Mucosa of descending colon (tissue), 3 donors: ENCODE measurements around the gene ARL13B. TPM values are rescaled to one million over a fixed set of nuclear protein-coding genes. Genes with fewer than 3 reads are reported as not detected.
A peak's percentile ranks its signal among the peaks of the same experiment; 100 is the strongest.
"Not testable (repeated sequence)": the region's sequence is repeated elsewhere in the genome, so short reads cannot be mapped to it uniquely, and the experiment has no call there.

Source experiments
- ATAC-seq: fragments of 200-7000 bp; cut with Tn5 transposase; one replicate; pipeline ENCODE4 v1.9.1; 2020; ENCODE audit warnings: mild to moderate bottlenecking, moderate library complexity
- DNase-seq, 3 donors: peaks; one replicate each; pipeline ENCODE4 v3.0.0-alpha.2; 2020
- H3K36me3 ChIP-seq: fragments of 200-600 bp; one replicate; pipeline ENCODE4 v1.8.0; 2021; ENCODE audit warnings: low read depth, mild to moderate bottlenecking
- H3K4me1 ChIP-seq: fragments of 200-600 bp; one replicate; pipeline ENCODE4 v1.8.0; 2021; ENCODE audit warnings: low read depth, mild to moderate bottlenecking
- H3K4me3 ChIP-seq: fragments of 200-600 bp; one replicate; pipeline ENCODE4 v1.8.0; 2021; ENCODE audit warnings: mild to moderate bottlenecking
- H3K9me3 ChIP-seq: fragments of 200-600 bp; one replicate; pipeline ENCODE4 v1.8.0; 2021; ENCODE audit warnings: mild to moderate bottlenecking
- intact Hi-C, 2 donors: fragments of 100-400 bp; cut with DNase I in 1 of 2; cut with micrococcal nuclease in 1 of 2; formaldehyde crosslinking; loops; one replicate each; pipeline versions ENCODE4 v1.11.0 to v1.11.1; 2022; cut with DNase I, micrococcal nuclease
- total RNA-seq, 3 donors: library from RNA; stranded (reverse); fragmentation: NEBNext Ultra II Directional in 2 of 3; extraction: Animal tissue kit (Norgen Biotek cat#: 25700) in 2 of 3; gene quantifications; one replicate each; pipeline versions ENCODE4 v1.2.1 to v1.2.4, GENCODE V29; 2021 to 2023
- TF ChIP-seq, protein P1 (sequence below): fragments of 200-600 bp; IDR thresholded peaks from one replicate; pipeline ENCODE4 v1.8.0; 2022; ENCODE audit warnings: antibody characterized with exemption, mild to moderate bottlenecking
- donor health status: DM: no; HTN: no; CAD: no; lungs with moderate emphysema.
- donor health status: DM: no; HTN: no; CAD: no.
- donor health status: DM: no; HTN: yes; CAD: no.

ARL13B gene
- total RNA-seq, 3 donors from 2014 or later = 2.6 to 9.1 (median 4.1) TPM

DNA sequence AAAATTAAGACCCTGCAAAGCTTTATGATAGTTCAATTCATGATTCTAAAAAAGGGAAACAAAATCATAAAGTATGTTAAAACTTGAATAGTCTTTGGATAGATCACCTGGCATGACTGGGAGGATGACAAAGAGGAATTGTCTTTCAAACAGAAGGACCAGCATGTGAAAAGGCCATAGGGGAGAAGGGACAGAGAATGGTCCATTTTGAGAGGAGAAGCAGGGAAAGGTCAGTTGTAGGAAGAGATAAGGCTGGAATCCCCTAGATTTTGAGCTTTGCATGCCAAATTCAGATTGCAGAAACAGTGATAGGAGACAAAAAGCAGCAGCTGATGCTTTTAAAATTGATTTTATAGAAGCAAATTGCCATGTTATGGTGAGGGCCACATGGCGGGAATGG is 18.9 kb upstream of the ARL13B start:
- Histone ChIP-seq H3K9me3 (no peaks in the 10 kb centered on the region), H3K4me3 (no peak overlapping the region), H3K36me3 (no peaks in the 10 kb centered on the region), H3K4me1 (no peaks in the 10 kb centered on the region)
- ATAC-seq (no peak), DNase-seq (no peak)
- intact Hi-C loops = no loop called here
- TF ChIP-seq, protein P1, sequence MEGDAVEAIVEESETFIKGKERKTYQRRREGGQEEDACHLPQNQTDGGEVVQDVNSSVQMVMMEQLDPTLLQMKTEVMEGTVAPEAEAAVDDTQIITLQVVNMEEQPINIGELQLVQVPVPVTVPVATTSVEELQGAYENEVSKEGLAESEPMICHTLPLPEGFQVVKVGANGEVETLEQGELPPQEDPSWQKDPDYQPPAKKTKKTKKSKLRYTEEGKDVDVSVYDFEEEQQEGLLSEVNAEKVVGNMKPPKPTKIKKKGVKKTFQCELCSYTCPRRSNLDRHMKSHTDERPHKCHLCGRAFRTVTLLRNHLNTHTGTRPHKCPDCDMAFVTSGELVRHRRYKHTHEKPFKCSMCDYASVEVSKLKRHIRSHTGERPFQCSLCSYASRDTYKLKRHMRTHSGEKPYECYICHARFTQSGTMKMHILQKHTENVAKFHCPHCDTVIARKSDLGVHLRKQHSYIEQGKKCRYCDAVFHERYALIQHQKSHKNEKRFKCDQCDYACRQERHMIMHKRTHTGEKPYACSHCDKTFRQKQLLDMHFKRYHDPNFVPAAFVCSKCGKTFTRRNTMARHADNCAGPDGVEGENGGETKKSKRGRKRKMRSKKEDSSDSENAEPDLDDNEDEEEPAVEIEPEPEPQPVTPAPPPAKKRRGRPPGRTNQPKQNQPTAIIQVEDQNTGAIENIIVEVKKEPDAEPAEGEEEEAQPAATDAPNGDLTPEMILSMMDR = no peak

DNA sequence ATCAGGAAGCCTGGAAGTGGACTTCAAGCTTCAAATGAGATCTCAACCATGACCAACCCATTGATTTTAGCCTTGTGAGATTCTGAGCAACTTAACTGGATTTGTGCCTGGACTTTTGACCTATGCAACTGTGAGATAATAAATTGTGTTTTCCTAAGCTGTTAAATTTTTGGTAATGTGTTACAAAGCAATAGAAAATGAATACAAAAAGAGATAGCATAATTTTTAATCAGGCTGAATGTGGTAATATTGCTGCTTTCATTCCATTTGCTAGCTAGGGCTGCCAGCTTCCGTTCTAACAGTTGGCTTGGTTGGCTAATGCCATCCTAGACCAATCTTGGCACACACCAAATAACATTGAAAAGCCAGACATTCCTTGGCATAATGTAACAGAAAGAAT is 18.5 kb upstream of the ARL13B start:
- TF ChIP-seq, protein P1 = no peak
- Histone ChIP-seq H3K36me3 (no peaks in the 10 kb centered on the region), H3K4me3 (no peak overlapping the region), H3K9me3 (no peaks in the 10 kb centered on the region), H3K4me1 (no peaks in the 10 kb centered on the region)
- ATAC-seq = no peak
- intact Hi-C loops = no loop called here
- no peak for DNase-seq

DNA sequence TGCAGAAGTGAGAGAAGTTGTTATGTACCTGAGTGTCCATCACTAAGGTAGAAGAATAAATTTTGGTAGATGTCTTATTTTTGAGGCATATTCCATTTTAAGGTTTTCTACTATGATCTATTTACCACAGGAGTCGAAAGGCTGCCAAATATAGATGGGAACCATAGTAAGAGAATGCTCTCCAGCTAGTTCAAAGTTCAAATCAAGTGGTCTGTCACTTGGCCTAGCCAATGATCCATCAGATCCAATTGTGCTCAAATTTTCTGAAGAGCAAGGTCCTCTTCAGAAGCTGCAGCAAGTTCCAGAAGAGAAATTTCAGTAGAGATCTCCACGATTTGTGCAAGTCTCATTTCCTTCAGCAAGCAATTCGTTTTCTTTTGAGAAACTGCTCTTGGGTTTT is 17.2 kb upstream of the ARL13B start:
- TF ChIP-seq, protein P1 = no peak
- Histone ChIP-seq H3K36me3 (no peaks in the 10 kb centered on the region), H3K9me3 (no peaks in the 10 kb centered on the region), H3K4me3 (no peak overlapping the region), H3K4me1 (no peaks in the 10 kb centered on the region)
- no peak for DNase-seq
- no peak for ATAC-seq
- intact Hi-C loops = no loop called here

DNA sequence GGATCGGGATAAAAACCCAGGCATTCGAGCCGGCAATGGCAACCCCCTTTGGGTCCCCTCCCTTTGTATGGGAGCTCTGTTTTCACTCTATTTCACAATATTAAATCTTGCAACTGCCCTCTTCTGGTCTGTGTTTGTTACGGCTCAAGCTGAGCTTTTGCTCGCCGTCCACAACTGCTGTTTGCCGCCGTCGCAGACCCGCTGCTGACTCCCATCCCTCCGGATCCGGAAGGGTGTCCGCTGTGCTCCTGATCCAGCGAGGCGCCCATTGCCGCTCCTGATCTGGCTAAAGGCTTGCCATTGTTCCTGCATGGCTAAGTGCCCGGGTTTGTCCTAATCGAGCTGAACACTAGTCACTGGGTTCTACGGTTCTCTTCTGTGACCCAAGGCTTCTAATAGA is 14.8 kb upstream of the ARL13B start:
- H3K36me3 ChIP-seq, H3K4me3 ChIP-seq, intact Hi-C loops, H3K4me1 ChIP-seq, ATAC-seq, H3K9me3 ChIP-seq: not testable (repeated sequence)
- peak in 1 of 3 donors; percentile 42 for DNase-seq

DNA sequence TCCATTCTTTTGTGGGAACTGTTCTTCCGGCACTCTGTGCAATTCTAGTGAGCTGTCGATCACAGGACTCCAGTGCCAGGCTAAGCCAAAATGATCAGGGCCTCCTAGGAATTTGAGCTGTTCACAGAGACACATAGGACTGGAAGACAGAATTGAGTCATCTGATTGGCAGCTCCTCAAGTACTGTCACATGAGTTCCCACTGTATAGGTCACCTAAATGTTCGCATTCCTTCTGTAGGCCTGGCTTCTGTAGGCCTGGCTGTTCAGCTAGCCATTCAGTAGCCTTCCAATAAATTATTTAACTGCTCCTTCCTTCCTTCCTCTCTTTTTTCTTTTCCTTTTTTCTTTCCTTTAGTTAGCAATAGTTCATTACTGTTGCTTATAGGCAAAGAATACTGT is 10.5 kb upstream of the ARL13B start:
- no peaks in the 10 kb centered on the region for H3K36me3 ChIP-seq
- no peak for DNase-seq
- TF ChIP-seq, protein P1 = no peak
- H3K4me3 ChIP-seq = no peak overlapping the region
- intact Hi-C loops = no loop called here
- H3K4me1 ChIP-seq = no peaks in the 10 kb centered on the region
- no peaks in the 10 kb centered on the region for H3K9me3 ChIP-seq
- no peak for ATAC-seq

DNA sequence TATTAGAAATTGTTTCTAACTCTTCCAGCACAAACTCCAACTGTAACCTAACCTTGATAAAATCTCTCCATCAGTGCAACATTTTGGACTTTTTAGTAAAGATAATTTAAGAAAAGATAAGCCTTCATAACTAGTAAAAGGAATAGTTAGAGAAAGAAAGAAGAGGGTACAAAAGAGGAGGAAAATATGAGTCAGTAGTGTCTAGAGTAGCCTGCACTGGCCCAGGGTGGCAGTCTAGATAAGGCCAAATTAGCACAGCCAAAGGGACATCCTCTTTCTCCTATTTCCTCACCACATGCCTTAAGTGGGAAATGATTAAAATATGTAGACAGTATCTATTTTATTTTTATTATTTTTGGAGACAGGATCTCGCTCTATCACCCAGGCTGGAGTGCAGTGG is 10.0 kb upstream of the ARL13B start:
- Histone ChIP-seq H3K4me1 (no peaks in the 10 kb centered on the region), H3K9me3 (no peaks in the 10 kb centered on the region), H3K4me3 (no peak overlapping the region), H3K36me3 (no peaks in the 10 kb centered on the region)
- ATAC-seq = no peak
- intact Hi-C loops = no loop called here
- DNase-seq = no peak
- TF ChIP-seq, protein P1 = no peak
